Loucy (cell line): Measurements from ENCODE around the gene PPWD1.

Experiments used
- H2AFZ ChIP-seq: fragments of 200-600 bp; sonication (generic); 2 replicates; pipeline ENCODE4 v1.6.0; 2016; ENCODE audit warnings: antibody characterized with exemption, mild to moderate bottlenecking, low read length, moderate library complexity
- H3F3A ChIP-seq: fragments of 200-600 bp; 2 replicates; pipeline ENCODE4 v1.6.0; 2016; ENCODE audit warnings: antibody characterized with exemption, low read depth, mild to moderate bottlenecking
- H3K27me3 ChIP-seq: fragments of 200-600 bp; sonication (generic); 2 replicates; pipeline ENCODE4 v1.6.1; 2014; ENCODE audit warnings: low read length, mild to moderate bottlenecking; ENCODE audit not compliant: insufficient read depth, poor library complexity, severe bottlenecking
- H3K36me3 ChIP-seq: fragments of 200-600 bp; sonication (generic); 2 replicates; pipeline ENCODE4 v1.6.1; 2016; ENCODE audit warnings: low read length; ENCODE audit not compliant: insufficient read depth
- H3K4me1 ChIP-seq: fragments of 200-600 bp; sonication (generic); 2 replicates; pipeline ENCODE4 v1.5.1; 2014; ENCODE audit warnings: low read length, mild to moderate bottlenecking; ENCODE audit not compliant: insufficient read depth, poor library complexity, severe bottlenecking
- H3K4me2 ChIP-seq: fragments of 200-600 bp; sonication (generic); 2 replicates; pipeline ENCODE4 v1.6.0; 2014; ENCODE audit warnings: antibody characterized with exemption, low read length, low read depth, mild to moderate bottlenecking; ENCODE audit not compliant: poor library complexity, severe bottlenecking
- H3K4me3 ChIP-seq: fragments of 200-600 bp; sonication (generic); 2 replicates; pipeline ENCODE4 v1.5.1; 2014; ENCODE audit warnings: low read length, mild to moderate bottlenecking, mixed read lengths; ENCODE audit not compliant: poor library complexity, severe bottlenecking
- H3K79me2 ChIP-seq: fragments of 200-600 bp; sonication (generic); 2 replicates; pipeline ENCODE4 v1.6.1; 2014; ENCODE audit warnings: low read length; ENCODE audit not compliant: insufficient read depth
- H3K9ac ChIP-seq: fragments of 200-600 bp; sonication (generic); 2 replicates; pipeline ENCODE4 v1.6.0; 2014; ENCODE audit warnings: mild to moderate bottlenecking, low read depth, low read length, moderate library complexity; ENCODE audit not compliant: poor library complexity, severe bottlenecking
- H3K9me2 ChIP-seq: fragments of 200-600 bp; sonication (generic); replicated peaks from 2 replicates; pipeline ENCODE4 v1.6.1; 2016; ENCODE audit warnings: low read depth, low read length, mixed read lengths
- H3K9me3 ChIP-seq: fragments of 200-600 bp; sonication (generic); 2 replicates; pipeline ENCODE4 v1.6.1; 2014; ENCODE audit warnings: mild to moderate bottlenecking, antibody characterized with exemption, low read length, low read depth; ENCODE audit not compliant: insufficient read depth
- H4K20me1 ChIP-seq: fragments of 200-600 bp; sonication (generic); 2 replicates; pipeline ENCODE4 v1.6.0; 2014; ENCODE audit warnings: antibody characterized with exemption, low read length, mild to moderate bottlenecking; ENCODE audit not compliant: insufficient read depth, poor library complexity, severe bottlenecking
- CTCF ChIP-seq: fragments of 200-600 bp; sonication (generic); conservative IDR thresholded peaks from 2 replicates; pipeline ENCODE4 v1.5.1; 2014; ENCODE audit warnings: mild to moderate bottlenecking, antibody characterized with exemption, low read length
- EZH2phosphoT487 ChIP-seq: fragments of 200-600 bp; IDR thresholded peaks from 2 replicates; pipeline ENCODE4 v1.6.1; 2018; ENCODE audit warnings: antibody characterized with exemption, mild to moderate bottlenecking, moderate library complexity, borderline replicate concordance

Gene PPWD1

DNA sequence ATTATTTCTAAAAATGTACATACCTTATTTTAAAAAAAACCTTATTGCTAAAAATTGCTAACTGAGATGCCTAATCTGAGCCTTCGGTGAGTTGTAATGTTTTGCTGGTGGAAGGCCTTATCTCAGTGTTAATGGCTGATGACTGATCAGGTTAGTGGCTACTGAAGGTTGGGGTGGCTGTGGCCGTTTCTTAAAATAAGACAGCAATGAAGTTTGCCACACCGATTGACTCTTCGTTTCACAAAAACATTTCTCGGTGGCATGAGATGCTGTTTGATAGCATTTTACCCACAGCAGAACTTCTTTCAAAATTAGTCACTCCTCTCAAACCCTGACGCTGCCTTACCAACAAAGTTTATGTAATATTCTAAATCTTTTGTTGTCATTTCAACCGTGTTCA is 14.8 kb upstream of the PPWD1 start:
- Histone ChIP-seq H3K4me3 (no peak overlapping the region), H3K27me3 (no peaks in the 10 kb centered on the region), H3K36me3 (peaks cover 57% of the 10 kb centered on the region), H2AFZ (no peak overlapping the region), H3K4me2 (no peak overlapping the region), H3K9me2 (no peaks in the 10 kb centered on the region), H4K20me1 (no peaks in the 10 kb centered on the region), H3K9ac (no peak overlapping the region), H3F3A (no peaks in the 10 kb centered on the region; the same call in 1 of the 2 replicates), H3K9me3 (no peaks in the 10 kb centered on the region), H3K79me2 (peaks cover 5% of the 10 kb centered on the region; the same call in 1 of the 2 replicates), H3K4me1 (peaks cover 12% of the 10 kb centered on the region)
- TF ChIP-seq EZH2phosphoT487 = no peak
- no peak for TF ChIP-seq CTCF

- Histone ChIP-seq H3K36me3 (peaks cover 52% of the 10 kb centered on the region), H3K4me3 (no peak overlapping the region), H3K4me2 (no peak overlapping the region), H3K79me2 (peaks cover 54% of the 10 kb centered on the region), H2AFZ (no peak overlapping the region), H3K27me3 (no peaks in the 10 kb centered on the region), H3K9me2 (no peaks in the 10 kb centered on the region), H3K4me1 (peaks cover 28% of the 10 kb centered on the region), H4K20me1 (peaks cover 13% of the 10 kb centered on the region), H3K9ac (no peak overlapping the region), H3K9me3 (no peaks in the 10 kb centered on the region), H3F3A (no peaks in the 10 kb centered on the region; the same call in 1 of the 2 replicates)
- TF ChIP-seq CTCF (no peak), EZH2phosphoT487 (no peak)
Observed at GRCh38 chr5:65553941-65554340, 9.2 kb upstream of the PPWD1 start.

DNA sequence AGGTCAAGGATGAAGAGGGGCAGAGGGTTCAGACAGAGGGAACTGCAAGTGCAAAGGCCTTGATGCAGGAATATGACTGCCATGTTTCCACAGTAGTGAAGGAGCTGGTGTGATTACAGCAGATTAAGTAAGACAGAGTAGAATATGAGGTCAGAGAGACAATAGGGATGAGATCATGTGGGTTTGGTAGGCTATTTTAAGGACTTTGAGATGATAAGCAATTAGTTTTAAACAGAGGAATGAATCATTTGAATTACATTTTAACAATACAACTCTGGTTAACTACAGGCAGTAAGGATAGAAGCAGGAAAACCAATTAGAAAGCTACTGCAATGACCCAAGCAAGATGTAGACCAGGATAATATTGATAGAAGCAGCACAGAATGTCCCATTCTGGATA is 7.8 kb upstream of the PPWD1 start:
- Histone ChIP-seq H4K20me1 (peaks cover 15% of the 10 kb centered on the region), H3K79me2 (peaks cover 64% of the 10 kb centered on the region), H3K27me3 (no peaks in the 10 kb centered on the region), H3F3A (no peaks in the 10 kb centered on the region; the same call in 1 of the 2 replicates), H2AFZ (no peak overlapping the region), H3K4me2 (peak overlapping the region; percentile 47), H3K9me2 (no peaks in the 10 kb centered on the region), H3K9ac (no peak overlapping the region), H3K36me3 (peaks cover 39% of the 10 kb centered on the region; the same call in 1 of the 2 replicates), H3K4me3 (peak overlapping the region; percentile 5), H3K9me3 (no peaks in the 10 kb centered on the region), H3K4me1 (peaks cover 31% of the 10 kb centered on the region)
- TF ChIP-seq CTCF (no peak), EZH2phosphoT487 (no peak)
